ENCODE data around the gene ITPK1.

DNA sequence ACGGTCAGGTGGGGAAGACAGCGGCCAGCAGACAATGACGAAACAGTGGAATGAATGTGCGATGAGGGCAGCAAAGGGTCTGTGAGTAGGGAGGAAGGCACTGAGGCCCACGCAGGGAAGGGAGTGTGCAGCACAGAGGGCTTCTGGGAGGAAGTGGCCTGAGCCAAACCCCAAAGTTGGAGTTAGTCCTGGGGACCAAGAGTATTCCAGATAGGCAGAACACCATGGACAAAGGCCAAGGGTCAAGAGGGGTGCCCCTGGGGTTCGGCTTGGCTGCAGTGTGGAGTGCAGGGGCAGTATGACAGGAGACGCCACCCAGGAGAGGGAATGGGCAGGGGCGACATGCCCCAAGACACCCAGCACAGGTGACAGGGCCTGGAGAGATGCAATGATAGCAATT is 134.0 kb downstream of the ITPK1 start:
- TF ChIP-seq, protein P1, sequence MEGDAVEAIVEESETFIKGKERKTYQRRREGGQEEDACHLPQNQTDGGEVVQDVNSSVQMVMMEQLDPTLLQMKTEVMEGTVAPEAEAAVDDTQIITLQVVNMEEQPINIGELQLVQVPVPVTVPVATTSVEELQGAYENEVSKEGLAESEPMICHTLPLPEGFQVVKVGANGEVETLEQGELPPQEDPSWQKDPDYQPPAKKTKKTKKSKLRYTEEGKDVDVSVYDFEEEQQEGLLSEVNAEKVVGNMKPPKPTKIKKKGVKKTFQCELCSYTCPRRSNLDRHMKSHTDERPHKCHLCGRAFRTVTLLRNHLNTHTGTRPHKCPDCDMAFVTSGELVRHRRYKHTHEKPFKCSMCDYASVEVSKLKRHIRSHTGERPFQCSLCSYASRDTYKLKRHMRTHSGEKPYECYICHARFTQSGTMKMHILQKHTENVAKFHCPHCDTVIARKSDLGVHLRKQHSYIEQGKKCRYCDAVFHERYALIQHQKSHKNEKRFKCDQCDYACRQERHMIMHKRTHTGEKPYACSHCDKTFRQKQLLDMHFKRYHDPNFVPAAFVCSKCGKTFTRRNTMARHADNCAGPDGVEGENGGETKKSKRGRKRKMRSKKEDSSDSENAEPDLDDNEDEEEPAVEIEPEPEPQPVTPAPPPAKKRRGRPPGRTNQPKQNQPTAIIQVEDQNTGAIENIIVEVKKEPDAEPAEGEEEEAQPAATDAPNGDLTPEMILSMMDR (conservative IDR thresholded peaks at IDR 0.05) = no peak
- TF ChIP-seq ZFX (IDR thresholded peaks at IDR 0.05) = no peak
